IMR-90 (cell line): ENCODE measurements around the gene IFT43. TPM values are rescaled to one million over a fixed set of nuclear protein-coding genes. Genes with fewer than 3 reads are reported as not detected.

Experiments
- ATAC-seq: fragments of 200-7000 bp; cut with Tn5 transposase; 2 replicates; pipeline ENCODE4 v1.9.1; 2020; ENCODE audit warnings: low read depth, mild to moderate bottlenecking, moderate library complexity
- BruUV-seq: library from RNA; stranded (reverse); fragments of 400-500 nt; replicated peaks from 2 replicates; lab custom pipeline; 2021; lab: Mats Ljungman, UMichigan
- CTCF ChIA-PET: fragments of 300-600 bp; formaldehyde crosslinking; extraction: SDS; loops from one replicate; lab custom pipeline; 2021; ENCODE audit warnings: antibody characterized with exemption; lab: Yijun Ruan, JAX
- POLR2A ChIA-PET: fragments of 300-600 bp; sonication (Branson Sonifier 250); formaldehyde crosslinking; loops from one replicate; lab custom pipeline; 2022; ENCODE audit warnings: antibody characterized with exemption; ENCODE audit not compliant: unreplicated experiment; lab: Charles Lee
- DNase-seq: peaks from one replicate; pipeline ENCODE4 v3.0.0; 2013
- H2AFZ ChIP-seq: replicated peaks from 2 replicates; pipeline ENCODE3; 2013; ENCODE audit warnings: low read length, mild to moderate bottlenecking; ENCODE audit not compliant: poor library complexity
- H2AK5ac ChIP-seq: 2 replicates; pipeline ENCODE4 v1.6.1; 2013; ENCODE audit warnings: low read depth, low read length, inconsistent platforms
- H2AK9ac ChIP-seq: replicated peaks from 2 replicates; pipeline ENCODE3; 2013; ENCODE audit warnings: mild to moderate bottlenecking, low read depth, low read length, moderate library complexity; ENCODE audit not compliant: poor library complexity
- H2BK120ac ChIP-seq: 2 replicates; pipeline ENCODE4 v1.6.1; 2013; ENCODE audit warnings: low read depth, low read length, inconsistent platforms
- H2BK15ac ChIP-seq: 3 replicates; pipeline ENCODE4 v1.6.1; 2013; ENCODE audit warnings: low read depth, low read length, inconsistent platforms
- H2BK20ac ChIP-seq: 2 replicates; pipeline ENCODE4 v1.6.1; 2013; ENCODE audit warnings: low read depth, mild to moderate bottlenecking, inconsistent platforms, low read length, moderate library complexity
- H2BK5ac ChIP-seq: 2 replicates; pipeline ENCODE4 v1.6.1; 2013; ENCODE audit warnings: mild to moderate bottlenecking, low read depth, low read length, inconsistent platforms; ENCODE audit not compliant: poor library complexity, severe bottlenecking
- H3K14ac ChIP-seq: replicated peaks from 2 replicates; pipeline ENCODE4 v1.6.1; 2013; ENCODE audit warnings: low read depth, low read length, inconsistent platforms
- H3K18ac ChIP-seq: 2 replicates; pipeline ENCODE4 v1.6.1; 2013; ENCODE audit warnings: low read depth, low read length, control low read depth
- H3K23ac ChIP-seq: 2 replicates; pipeline ENCODE4 v1.6.1; 2013; ENCODE audit warnings: low read depth, low read length, inconsistent platforms
- H3K27ac ChIP-seq: 2 replicates; pipeline ENCODE4 v1.5.1; 2013; ENCODE audit warnings: mild to moderate bottlenecking, control low read depth, low read length; ENCODE audit not compliant: insufficient read depth
- H3K27me3 ChIP-seq: 2 replicates; pipeline ENCODE4 v1.6.1; 2013; ENCODE audit warnings: low read length; ENCODE audit not compliant: control insufficient read depth, insufficient read depth
- H3K36me3 ChIP-seq: 2 replicates; pipeline ENCODE4 v1.6.1; 2013; ENCODE audit warnings: low read length, mixed read lengths; ENCODE audit not compliant: control insufficient read depth, insufficient read depth
- H3K4ac ChIP-seq: 2 replicates; pipeline ENCODE4 v1.6.1; 2013; ENCODE audit warnings: low read depth, low read length, inconsistent platforms
- H3K4me1 ChIP-seq: 2 replicates; pipeline ENCODE4 v1.6.1; 2013; ENCODE audit warnings: low read length, mixed read lengths; ENCODE audit not compliant: control insufficient read depth, insufficient read depth
- H3K4me2 ChIP-seq: 2 replicates; pipeline ENCODE4 v1.6.1; 2013; ENCODE audit warnings: low read depth, mild to moderate bottlenecking, control low read depth, low read length, moderate library complexity
- H3K4me3 ChIP-seq: 2 replicates; pipeline ENCODE4 v1.5.1; 2013; ENCODE audit warnings: low read depth, mild to moderate bottlenecking, control low read depth, low read length, moderate library complexity; ENCODE audit not compliant: insufficient read depth
- H3K56ac ChIP-seq: 2 replicates; pipeline ENCODE4 v1.6.1; 2013; ENCODE audit warnings: low read length, inconsistent platforms; ENCODE audit not compliant: insufficient read depth; ENCODE audit errors: extremely low read depth
- H3K79me1 ChIP-seq, 2 experiments: 2 replicates each; pipeline ENCODE4 v1.6.1; 2013; ENCODE audit warnings: low read length in 2 of 2, inconsistent platforms in 1 of 2, low read depth in 1 of 2
- H3K9ac ChIP-seq: 2 replicates; pipeline ENCODE4 v1.6.1; 2013; ENCODE audit warnings: low read depth, low read length, control low read depth
- H3K9me1 ChIP-seq: 2 replicates; pipeline ENCODE4 v1.6.1; 2013; ENCODE audit warnings: low read length, inconsistent platforms; ENCODE audit not compliant: insufficient read depth
- H3K9me3 ChIP-seq: 2 replicates; pipeline ENCODE4 v1.6.1; 2013; ENCODE audit warnings: low read length; ENCODE audit not compliant: control insufficient read depth, insufficient read depth
- H4K20me1 ChIP-seq: 2 replicates; pipeline ENCODE4 v1.6.1; 2013; ENCODE audit warnings: low read length, inconsistent platforms; ENCODE audit not compliant: insufficient read depth
- H4K5ac ChIP-seq: 2 replicates; pipeline ENCODE4 v1.6.1; 2013; ENCODE audit warnings: mild to moderate bottlenecking, low read depth, low read length, control low read depth
- H4K8ac ChIP-seq, 2 experiments: 2 replicates each; pipeline ENCODE4 v1.6.1; 2013; ENCODE audit warnings: low read depth in 2 of 2, low read length in 2 of 2, control low read depth in 1 of 2, inconsistent platforms in 1 of 2
- H4K91ac ChIP-seq: 2 replicates; pipeline ENCODE4 v1.6.1; 2013; ENCODE audit warnings: low read depth, low read length, inconsistent platforms; ENCODE audit not compliant: insufficient read depth
- CEBPB ChIP-seq: IDR thresholded peaks from 2 replicates; pipeline ENCODE4 v1.6.1; 2012; ENCODE audit warnings: low read depth, low read length, improper control_type of control experiment
- CTCF ChIP-seq: conservative IDR thresholded peaks from 2 replicates; pipeline ENCODE4 v1.5.1; 2012; ENCODE audit warnings: mild to moderate bottlenecking, low read depth, low read length, improper control_type of control experiment
- ELK1 ChIP-seq: fragments of 150-350 bp; IDR thresholded peaks from 2 replicates; pipeline ENCODE4 v1.6.1; 2016; ENCODE audit warnings: low read depth, mild to moderate bottlenecking, low read length, moderate library complexity, borderline replicate concordance
- FOS ChIP-seq: fragments of 150-350 bp; IDR thresholded peaks from 2 replicates; pipeline ENCODE4 v1.6.1; 2016; ENCODE audit warnings: low read depth, low read length
- MAFK ChIP-seq: IDR thresholded peaks from 2 replicates; pipeline ENCODE4 v1.6.1; 2012; ENCODE audit warnings: low read depth, low read length, improper control_type of control experiment
- MAZ ChIP-seq: IDR thresholded peaks from 2 replicates; pipeline ENCODE4 v1.6.1; 2012; ENCODE audit warnings: low read depth, mild to moderate bottlenecking, low read length, improper control_type of control experiment, moderate library complexity, borderline replicate concordance
- MXI1 ChIP-seq: IDR thresholded peaks from 2 replicates; pipeline ENCODE4 v1.6.1; 2012; ENCODE audit warnings: low read depth, mild to moderate bottlenecking, low read length, moderate library complexity, borderline replicate concordance
- NFE2L2 ChIP-seq: fragments of 150-350 bp; IDR thresholded peaks from 2 replicates; pipeline ENCODE4 v1.6.1; 2016; ENCODE audit warnings: low read depth, mild to moderate bottlenecking, low read length
- POLR2A ChIP-seq: IDR thresholded peaks from 2 replicates; pipeline ENCODE4 v1.6.1; 2012; ENCODE audit warnings: mild to moderate bottlenecking, low read depth, low read length
- RAD21 ChIP-seq: IDR thresholded peaks from 2 replicates; pipeline ENCODE4 v1.6.1; 2012; ENCODE audit warnings: low read length, improper control_type of control experiment
- RCOR1 ChIP-seq: IDR thresholded peaks from 2 replicates; pipeline ENCODE4 v1.6.1; 2012; ENCODE audit warnings: mild to moderate bottlenecking, low read length, improper control_type of control experiment; ENCODE audit not compliant: insufficient replicate concordance
- USF2 ChIP-seq: fragments of 150-350 bp; IDR thresholded peaks from 2 replicates; pipeline ENCODE4 v1.6.1; 2017; ENCODE audit warnings: mild to moderate bottlenecking, antibody characterized with exemption, low read length, low read depth
- WGBS, 2 experiments: methylation state at CpG; one replicate each; pipeline versions ENCODE4 v1.1.5 to v1.1.7; 2013; ENCODE audit warnings: missing lambda C conversion rate in 2 of 2; ENCODE audit not compliant: insufficient read length in 1 of 2; ENCODE audit errors: extremely low coverage in 2 of 2; 5-methylcytosine and 5-hydroxymethylcytosine counted together
- dilution Hi-C: fragments of 300-500 bp; cut with HindIII; formaldehyde crosslinking; loops from one replicate; pipeline ENCODE4 v1.14.3; 2018; ENCODE audit warnings: low sequenced_read_pairs; ENCODE audit not compliant: unreplicated experiment
- in situ Hi-C: fragments of 300-500 bp; cut with MboI; formaldehyde crosslinking; loops from 3 replicates; pipeline ENCODE4 v1.14.3; 2019; ENCODE audit warnings: low sequenced_read_pairs, inconsistent platforms, mixed read lengths
- intact Hi-C: fragments of 100-400 bp; cut with micrococcal nuclease; formaldehyde crosslinking; loops from 2 replicates; pipeline ENCODE4 v1.10.0; 2022
- polyA plus RNA-seq, 3 experiments: library from polyadenylated mRNA; depleted of rRNA; stranded (reverse); fragments of >200 nt; gene quantifications; 2 replicates each; pipeline ENCODE4 v1.2.3, GENCODE V29; 2012; ENCODE audit warnings: low replicate concordance in 1 of 3
- total RNA-seq: library from RNA; depleted of rRNA; stranded (reverse); fragments of >200 nt; gene quantifications from 2 replicates; pipeline ENCODE4 v1.2.3, GENCODE V29; 2012

Gene IFT43
- total and polyA plus RNA-seq, 2 of the 4 experiments (the other 2 are of a cell fraction), result 41.4 to 43.2 TPM

GRCh38 chr14:76131071-76131965 lies 145.8 kb downstream of the IFT43 start:
- no TSS peak for BruUV-seq
- intact Hi-C loops, result loop anchor here (5.0 kb wide), 1 partner anchor 1081 kb away; no protein-coding TSS in a partner anchor

More at GRCh38 chr14:76131071-76131965, 145.8 kb downstream of the IFT43 start:
- Histone ChIP-seq H3K9ac (no peak overlapping the region), H2BK120ac (no peak overlapping the region), H2AK9ac (no peak overlapping the region), H3K4ac (no peak overlapping the region), H3K36me3 (no peaks in the 10 kb centered on the region), H3K4me2 (no peak overlapping the region), H2AK5ac (no peak overlapping the region), H3K79me1 (no peaks in the 10 kb centered on the region), H3K27me3 (peaks cover 18% of the 10 kb centered on the region), H2BK20ac (no peak overlapping the region), H3K9me3 (no peaks in the 10 kb centered on the region), H4K5ac (no peak overlapping the region), H3K14ac (no peak overlapping the region), H3K23ac (no peak overlapping the region), H4K20me1 (no peaks in the 10 kb centered on the region), H2BK5ac (no peak overlapping the region), H4K8ac (no peak overlapping the region), H3K56ac (no peak overlapping the region), H2AFZ (no peak overlapping the region), H3K9me1 (no peaks in the 10 kb centered on the region), H3K4me1 (no peaks in the 10 kb centered on the region), H3K4me3 (no peak overlapping the region), H3K18ac (no peak overlapping the region), H4K91ac (no peak overlapping the region), H2BK15ac (no peak overlapping the region), H3K27ac (no peak overlapping the region)
- in situ Hi-C loops, result no loop called here
- CTCF ChIA-PET, result no interaction called here
- POLR2A ChIA-PET, result no interaction called here
- TF ChIP-seq USF2, result no peak
- TF ChIP-seq MXI1, result no peak
- no peak for TF ChIP-seq CTCF
- no peak for TF ChIP-seq FOS
- no peak for TF ChIP-seq RCOR1
- TF ChIP-seq NFE2L2, result no peak
- TF ChIP-seq MAFK, result no peak
- no peak for TF ChIP-seq CEBPB
- TF ChIP-seq RAD21, result no peak
- TF ChIP-seq MAZ, result no peak
- no peak for TF ChIP-seq ELK1
- TF ChIP-seq POLR2A, result no peak
- DNase-seq (no peak), ATAC-seq (no peak)
- no CpG with 5 or more reads among the region's 30 CpGs for WGBS, 2 experiments
- dilution Hi-C loops, result no loop called here
